Esophagus squamous epithelium (tissue), 4 donors: ENCODE data around the gene MAML3.

Source experiments
- POLR2A ChIP-seq, 4 donors: fragments of 450-650 bp; IDR thresholded peaks; one replicate each; pipeline ENCODE4 v1.6.1; 2017; ENCODE audit warnings: antibody characterized with exemption in 4 of 4, mild to moderate bottlenecking in 4 of 4, moderate library complexity in 3 of 4
- TF ChIP-seq, protein P1 (sequence below), 6 experiments: fragments of 450-650 bp in 4 of 6; fragments of 200-600 bp in 2 of 6; sonication (generic) in 2 of 6; IDR thresholded peaks; one replicate each; pipeline ENCODE4 v1.5.1; 2016 to 2019; ENCODE audit warnings: antibody characterized with exemption in 6 of 6, mild to moderate bottlenecking in 4 of 6, moderate library complexity in 4 of 6

DNA sequence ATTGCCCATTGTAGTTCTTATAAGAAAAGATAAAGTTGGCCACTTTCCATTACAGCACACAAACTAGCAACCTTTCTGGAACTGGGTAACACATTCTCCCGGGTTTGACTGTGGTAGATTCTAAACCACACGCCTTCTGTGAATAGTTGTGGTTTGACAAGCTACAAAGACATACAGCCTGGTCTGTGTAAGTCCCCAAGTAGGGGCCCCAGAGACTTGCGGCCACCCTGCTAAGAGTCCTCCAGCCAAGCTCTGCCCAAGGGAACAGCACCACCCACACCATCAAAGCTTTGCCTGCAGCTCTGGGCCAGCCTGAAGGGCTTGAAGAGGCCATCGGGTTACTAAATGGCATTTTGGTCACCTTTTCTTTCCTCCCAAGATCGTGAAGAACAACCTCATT, 203.4 kb downstream of the MAML3 start:
- TF ChIP-seq, protein P1, sequence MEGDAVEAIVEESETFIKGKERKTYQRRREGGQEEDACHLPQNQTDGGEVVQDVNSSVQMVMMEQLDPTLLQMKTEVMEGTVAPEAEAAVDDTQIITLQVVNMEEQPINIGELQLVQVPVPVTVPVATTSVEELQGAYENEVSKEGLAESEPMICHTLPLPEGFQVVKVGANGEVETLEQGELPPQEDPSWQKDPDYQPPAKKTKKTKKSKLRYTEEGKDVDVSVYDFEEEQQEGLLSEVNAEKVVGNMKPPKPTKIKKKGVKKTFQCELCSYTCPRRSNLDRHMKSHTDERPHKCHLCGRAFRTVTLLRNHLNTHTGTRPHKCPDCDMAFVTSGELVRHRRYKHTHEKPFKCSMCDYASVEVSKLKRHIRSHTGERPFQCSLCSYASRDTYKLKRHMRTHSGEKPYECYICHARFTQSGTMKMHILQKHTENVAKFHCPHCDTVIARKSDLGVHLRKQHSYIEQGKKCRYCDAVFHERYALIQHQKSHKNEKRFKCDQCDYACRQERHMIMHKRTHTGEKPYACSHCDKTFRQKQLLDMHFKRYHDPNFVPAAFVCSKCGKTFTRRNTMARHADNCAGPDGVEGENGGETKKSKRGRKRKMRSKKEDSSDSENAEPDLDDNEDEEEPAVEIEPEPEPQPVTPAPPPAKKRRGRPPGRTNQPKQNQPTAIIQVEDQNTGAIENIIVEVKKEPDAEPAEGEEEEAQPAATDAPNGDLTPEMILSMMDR (IDR thresholded peaks at IDR 0.05), result no peak
- TF ChIP-seq POLR2A (IDR thresholded peaks at IDR 0.05), result no peak
